ENCODE measurements around the gene DNAL1. TPM values are rescaled to one million over a fixed set of nuclear protein-coding genes. Genes with fewer than 3 reads are reported as not detected.

The DNAL1 gene
- total RNA-seq, 1 experiment from 2014 or later = 14.6 TPM

GRCh38 chr14:73606271-73606670, 38.5 kb upstream of the DNAL1 start:
- no peak for DNase-seq (ENCODE audit: low read depth, low spot score)
- H3K4me2 ChIP-seq (ENCODE audit: low read length) = no peak overlapping the region
- H3K9me2 ChIP-seq (ENCODE audit: insufficient read depth) = no peaks in the 10 kb centered on the region
- no peaks in the 10 kb centered on the region for H3K27me3 ChIP-seq (ENCODE audit: insufficient read depth, low read length)
- RAD21 ChIA-PET (ENCODE audit: low non-redundant PET in 1 of 2, low total read pairs in 2 of 2, uncharacterized antibody in 2 of 2, unreplicated experiment in 2 of 2) = no interaction called here
- H3K79me2 ChIP-seq (ENCODE audit: insufficient read depth, low read length) = no peaks in the 10 kb centered on the region
- peaks cover 0 to 16% of the 10 kb centered on the region in 2 experiments; a peak in 2 of 4 replicates for H3K4me1 ChIP-seq (ENCODE audit: control insufficient read depth in 1 of 2, insufficient read depth in 2 of 2, low read length in 2 of 2)
- POLR2A ChIA-PET = no interaction called here
- H2AFZ ChIP-seq (ENCODE audit: low read depth, low read length, poor library complexity, severe bottlenecking) = no peak overlapping the region
- TF ChIP-seq POLR2AphosphoS5 (IDR thresholded peaks at IDR 0.05; ENCODE audit: low read depth, low read length) (no peak), ZFX (IDR thresholded peaks at IDR 0.05) (no peak), ZNF274 (IDR thresholded peaks at IDR 0.05; ENCODE audit: low read depth, low read length) (no peak), ELF1 (IDR thresholded peaks at IDR 0.05; ENCODE audit: borderline replicate concordance, low read depth) (no peak), EZH2phosphoT487 (IDR thresholded peaks at IDR 0.05; ENCODE audit: borderline replicate concordance) (no peak), RAD21 (IDR thresholded peaks at IDR 0.05; ENCODE audit: low read depth) (no peak), CEBPB (IDR thresholded peaks at IDR 0.05; ENCODE audit: low read depth) (no peak), YY1 (IDR thresholded peaks at IDR 0.05; ENCODE audit: extremely low read depth, insufficient replicate concordance, low read depth, low read length) (no peak), POLR2A (IDR thresholded peaks at IDR 0.05; ENCODE audit: borderline replicate concordance, extremely low read depth, insufficient read depth, insufficient read length) (no peak), FOSL1 (IDR thresholded peaks at IDR 0.05; ENCODE audit: low read depth) (no peak), SP1 (IDR thresholded peaks at IDR 0.05; ENCODE audit: low read depth) (no peak)
- TF ChIP-seq, protein P1, sequence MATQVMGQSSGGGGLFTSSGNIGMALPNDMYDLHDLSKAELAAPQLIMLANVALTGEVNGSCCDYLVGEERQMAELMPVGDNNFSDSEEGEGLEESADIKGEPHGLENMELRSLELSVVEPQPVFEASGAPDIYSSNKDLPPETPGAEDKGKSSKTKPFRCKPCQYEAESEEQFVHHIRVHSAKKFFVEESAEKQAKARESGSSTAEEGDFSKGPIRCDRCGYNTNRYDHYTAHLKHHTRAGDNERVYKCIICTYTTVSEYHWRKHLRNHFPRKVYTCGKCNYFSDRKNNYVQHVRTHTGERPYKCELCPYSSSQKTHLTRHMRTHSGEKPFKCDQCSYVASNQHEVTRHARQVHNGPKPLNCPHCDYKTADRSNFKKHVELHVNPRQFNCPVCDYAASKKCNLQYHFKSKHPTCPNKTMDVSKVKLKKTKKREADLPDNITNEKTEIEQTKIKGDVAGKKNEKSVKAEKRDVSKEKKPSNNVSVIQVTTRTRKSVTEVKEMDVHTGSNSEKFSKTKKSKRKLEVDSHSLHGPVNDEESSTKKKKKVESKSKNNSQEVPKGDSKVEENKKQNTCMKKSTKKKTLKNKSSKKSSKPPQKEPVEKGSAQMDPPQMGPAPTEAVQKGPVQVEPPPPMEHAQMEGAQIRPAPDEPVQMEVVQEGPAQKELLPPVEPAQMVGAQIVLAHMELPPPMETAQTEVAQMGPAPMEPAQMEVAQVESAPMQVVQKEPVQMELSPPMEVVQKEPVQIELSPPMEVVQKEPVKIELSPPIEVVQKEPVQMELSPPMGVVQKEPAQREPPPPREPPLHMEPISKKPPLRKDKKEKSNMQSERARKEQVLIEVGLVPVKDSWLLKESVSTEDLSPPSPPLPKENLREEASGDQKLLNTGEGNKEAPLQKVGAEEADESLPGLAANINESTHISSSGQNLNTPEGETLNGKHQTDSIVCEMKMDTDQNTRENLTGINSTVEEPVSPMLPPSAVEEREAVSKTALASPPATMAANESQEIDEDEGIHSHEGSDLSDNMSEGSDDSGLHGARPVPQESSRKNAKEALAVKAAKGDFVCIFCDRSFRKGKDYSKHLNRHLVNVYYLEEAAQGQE (IDR thresholded peaks at IDR 0.05; ENCODE audit: low read depth) = no peak
- no peaks in the 10 kb centered on the region for H3K36me3 ChIP-seq (ENCODE audit: control insufficient read depth in 1 of 2, insufficient read depth in 2 of 2, low read length in 2 of 2)
- no peak overlapping the region for H3K27ac ChIP-seq (ENCODE audit: low read depth, low read length)
- H4K20me1 ChIP-seq (ENCODE audit: insufficient read depth) = no peaks in the 10 kb centered on the region
- no peaks in the 10 kb centered on the region for H3K9me3 ChIP-seq (ENCODE audit: control insufficient read depth in 1 of 2, insufficient read depth in 1 of 2, low read depth in 1 of 2, low read length in 2 of 2)
- intact Hi-C loops (cut with micrococcal nuclease) = no loop called here
- ATAC-seq = no peak
- H3K4me3 ChIP-seq (replicated peaks in 1 of 2; ENCODE audit: low read depth in 1 of 2, low read length in 2 of 2) = no peak overlapping the region
- no peak overlapping the region for H3K9ac ChIP-seq (ENCODE audit: low read length)
- BruUV-seq (replicated peaks) = no TSS peak
- CTCF ChIA-PET = no interaction called here
